HepG2 (cell line): ENCODE data around the gene DDOST. TPM values are rescaled to one million over a fixed set of nuclear protein-coding genes. Genes with fewer than 3 reads are reported as not detected.

ENCODE experiments used
- ATAC-seq: fragments of 200-7000 bp; cut with Tn5 transposase; 3 replicates; pipeline ENCODE4 v1.9.1; 2020; ENCODE audit warnings: mild to moderate bottlenecking, moderate library complexity
- BruUV-seq: library from RNA; stranded (reverse); fragments of 400-500 nt; replicated peaks from 2 replicates; lab custom pipeline; 2021; lab: Mats Ljungman, UMichigan
- CTCF ChIA-PET: fragments of 300-600 bp; formaldehyde crosslinking; extraction: SDS; loops from one replicate; lab custom pipeline; 2021; ENCODE audit warnings: low total read pairs, inconsistent platforms, low intra/inter-chr PET ratio; lab: Yijun Ruan, JAX
- POLR2A ChIA-PET: fragments of 350-600 bp; sonication (Branson Sonifier 250); formaldehyde crosslinking; loops from one replicate; lab custom pipeline; 2020; ENCODE audit warnings: antibody characterized with exemption, inconsistent platforms; lab: Yijun Ruan, JAX
- DNase-seq: peaks from one replicate; pipeline ENCODE4 v3.0.0-alpha.2; 2015; ENCODE audit warnings: low spot score
- FAIRE-seq: peaks from 3 replicates; lab custom pipeline; 2011; peaks lifted over from hg19 to GRCh38; lab: Jason Lieb, UNC
- H2AFZ ChIP-seq: one replicate; pipeline ENCODE4 v1.6.1; 2011; ENCODE audit warnings: low read length, inconsistent platforms
- H3K27ac ChIP-seq: fragments of 300-600 bp; 3 replicates; pipeline ENCODE4 v1.8.0; 2011; ENCODE audit warnings: mixed run types, mild to moderate bottlenecking, mixed read lengths, low read length, inconsistent platforms; ENCODE audit not compliant: insufficient read depth; ENCODE audit errors: extremely low read length
- H3K27me3 ChIP-seq, 2 experiments: fragments of 200-600 bp in 1 of 2; 2 replicates in 1 of 2; 3 replicates in 1 of 2; pipeline versions ENCODE4 v1.6.0 to v1.8.0; 2011; ENCODE audit warnings: low read length in 2 of 2, mild to moderate bottlenecking in 2 of 2, moderate library complexity in 2 of 2, inconsistent platforms in 1 of 2; ENCODE audit not compliant: insufficient read depth in 2 of 2, control insufficient read depth in 1 of 2
- H3K36me3 ChIP-seq, 2 experiments: fragments of 200-600 bp in 1 of 2; replicated peaks in 1 of 2; 2 replicates in 1 of 2; 3 replicates in 1 of 2; pipeline versions ENCODE4 v1.5.1 to v1.8.0; 2011; ENCODE audit warnings: low read length in 2 of 2, inconsistent platforms in 1 of 2; ENCODE audit not compliant: insufficient read depth in 2 of 2, control insufficient read depth in 1 of 2
- H3K4me1 ChIP-seq: 2 replicates; pipeline ENCODE4 v1.5.1; 2012; ENCODE audit warnings: low read length, inconsistent platforms; ENCODE audit not compliant: insufficient read depth
- H3K4me2 ChIP-seq: 2 replicates; pipeline ENCODE4 v1.6.0; 2011; ENCODE audit warnings: low read depth, low read length, inconsistent platforms
- H3K4me3 ChIP-seq, 3 experiments: fragments of 200-600 bp in 1 of 3; sonication (generic), shearing (Covaris generic) in 1 of 3; replicated peaks in 1 of 3; 2 replicates each; pipeline ENCODE4 v1.5.1; 2011 to 2016; ENCODE audit warnings: low read length in 3 of 3, inconsistent platforms in 2 of 3, low read depth in 2 of 3, mild to moderate bottlenecking in 2 of 3, control low read depth in 1 of 3, mixed read lengths in 1 of 3; ENCODE audit not compliant: insufficient read depth in 1 of 3
- H3K79me2 ChIP-seq: one replicate; pipeline ENCODE4 v1.6.1; 2011; ENCODE audit warnings: low read length, inconsistent platforms; ENCODE audit not compliant: insufficient read depth
- H3K9ac ChIP-seq: 2 replicates; pipeline ENCODE4 v1.6.0; 2011; ENCODE audit warnings: mild to moderate bottlenecking, low read depth, low read length, inconsistent platforms; ENCODE audit not compliant: insufficient read depth
- H3K9me3 ChIP-seq: 2 replicates; pipeline ENCODE4 v1.5.1; 2012; ENCODE audit warnings: mild to moderate bottlenecking, low read length
- H4K20me1 ChIP-seq: 2 replicates; pipeline ENCODE4 v1.6.0; 2011; ENCODE audit warnings: inconsistent platforms, mild to moderate bottlenecking, low read length, moderate library complexity; ENCODE audit not compliant: insufficient read depth
- HIC2 ChIP-seq: sonication (generic); formaldehyde crosslinking; IDR thresholded peaks from 2 replicates; pipeline ENCODE4 v1.9.0; 2022; ENCODE audit warnings: low read depth, missing genetic modification reagents
- NCOR1 ChIP-seq: fragments of 200-600 bp; sonication (generic); IDR thresholded peaks from 2 replicates; pipeline ENCODE4 v1.7.0; 2017; ENCODE audit warnings: antibody characterized with exemption, low read length, borderline replicate concordance
- NFIC ChIP-seq: IDR thresholded peaks from 2 replicates; pipeline ENCODE4 v1.6.1; 2012; ENCODE audit warnings: mild to moderate bottlenecking, low read length, inconsistent platforms
- RAD51 ChIP-seq: fragments of 450-650 bp; IDR thresholded peaks from 2 replicates; pipeline ENCODE4 v1.6.1; 2016; ENCODE audit warnings: borderline replicate concordance
- RARA ChIP-seq: IDR thresholded peaks from 2 replicates; pipeline ENCODE4 v1.6.1; 2016; ENCODE audit warnings: missing genetic modification reagents, missing compliant biosample characterization
- SP1 ChIP-seq, 2 experiments: fragments of 450-650 bp in 1 of 2; sonication (generic) in 1 of 2; formaldehyde crosslinking in 1 of 2; IDR thresholded peaks; 2 replicates each; pipeline versions ENCODE4 v1.4.0 to v1.6.1; 2016 to 2020; ENCODE audit warnings: missing genetic modification reagents in 1 of 2
- TGIF2 ChIP-seq: IDR thresholded peaks from 2 replicates; pipeline ENCODE4 v1.6.1; 2016; ENCODE audit warnings: control low read depth, missing compliant biosample characterization
- ZNF547 ChIP-seq: sonication (generic); formaldehyde crosslinking; IDR thresholded peaks from 2 replicates; pipeline ENCODE4 v1.5.1; 2020; ENCODE audit warnings: mild to moderate bottlenecking, missing genetic modification reagents
- ZNF609 ChIP-seq: sonication (generic); formaldehyde crosslinking; IDR thresholded peaks from 2 replicates; pipeline ENCODE4 v1.4.0; 2020; ENCODE audit warnings: mild to moderate bottlenecking, missing genetic modification reagents, borderline replicate concordance
- ZNF652 ChIP-seq: IDR thresholded peaks from 2 replicates; pipeline ENCODE4 v1.6.1; 2016; ENCODE audit warnings: low read depth, borderline replicate concordance
- ZXDC ChIP-seq: sonication (generic); formaldehyde crosslinking; IDR thresholded peaks from 2 replicates; pipeline ENCODE4 v1.5.0; 2020; ENCODE audit warnings: mild to moderate bottlenecking, missing genetic modification reagents
- WGBS: methylation state at CpG from one replicate; pipeline ENCODE4 v1.1.6; 2017; ENCODE audit warnings: low lambda C conversion rate; 5-methylcytosine and 5-hydroxymethylcytosine counted together
- in situ Hi-C: cut with HindIII; loops from 2 replicates; pipeline ENCODE4 v1.10.0; 2017; ENCODE audit warnings: low pct_unique_long_range_greater_than_20kb; ENCODE audit not compliant: extremely low pct_ligation_motif_present
- intact Hi-C: fragments of 100-400 bp; cut with micrococcal nuclease; formaldehyde crosslinking; loops from one replicate; pipeline ENCODE4 v1.10.0; 2022; ENCODE audit not compliant: unreplicated experiment
- polyA plus RNA-seq, 8 experiments: library from polyadenylated mRNA; depleted of rRNA in 3 of 8; stranded (reverse) in 7 of 8; unstranded in 1 of 8; fragments of >200 nt; fragmentation: Illumina TruSeq in 4 of 8; extraction: Trizol in 4 of 8; gene quantifications; 2 replicates each; pipeline versions ENCODE4 v1.2.1 to v1.2.3, GENCODE V29; 2011 to 2016; ENCODE audit warnings: low read depth in 4 of 8, missing spikeins in 1 of 8, mixed read lengths in 1 of 8; ENCODE audit not compliant: insufficient read depth in 1 of 8
- total RNA-seq, 5 experiments: library from RNA; depleted of rRNA; stranded (reverse); fragments of >200 nt; fragmentation: Illumina TruSeq; extraction: Trizol; gene quantifications; 2 replicates each; pipeline ENCODE4 v1.2.3, GENCODE V29; 2016; ENCODE audit warnings: low read depth in 1 of 5

The DDOST gene
- total and polyA plus RNA-seq, 2 of the 13 experiments (the other 11 are each of a cell fraction or from before 2014, with no cell fraction given) = 335 to 494 TPM

GRCh38 chr1:20698195-20698910 lies 37.2 kb upstream of the DDOST start (continued):
- TF ChIP-seq NFIC = no peak
- TF ChIP-seq, all 625 proteins: peak for 3

GRCh38 chr1:20697563-20697962 lies 36.4 kb upstream of the DDOST start:
- no TSS peak for BruUV-seq
- intact Hi-C loops (loop anchor here (2.0 kb wide), 1 partner anchor 497 kb away; no protein-coding TSS in a partner anchor), in situ Hi-C loops (no loop called here)
- no peaks in the 10 kb centered on the region for H3K36me3 ChIP-seq
- no peaks in the 10 kb centered on the region for H4K20me1 ChIP-seq
- no peak overlapping the region for H3K9ac ChIP-seq
- FAIRE-seq = no peak
- TF ChIP-seq ZNF652 (CRISPR knock-in tag) = no peak
- TF ChIP-seq TGIF2 = no peak
- no peak for TF ChIP-seq RAD51
- no peak for TF ChIP-seq ZNF547 (CRISPR knock-in tag)
- no peak for TF ChIP-seq NCOR1
- no peak for TF ChIP-seq HIC2
- TF ChIP-seq RARA (CRISPR knock-in tag) = no peak
- TF ChIP-seq SP1 (IDR thresholded peaks at IDR 0.05) = no peak
- TF ChIP-seq SP1 (CRISPR knock-in tag; IDR thresholded peaks at IDR 0.05) = no peak
- no peak for TF ChIP-seq ZXDC
- no peak for TF ChIP-seq ZNF609 (CRISPR knock-in tag)
- H3K9me3 ChIP-seq = no peaks in the 10 kb centered on the region
- POLR2A ChIA-PET = interaction anchor here (1.0 to 2.0 kb wide), 6 partner anchors 9 to 498 kb away, joined by 3 to 13 read pairs (median 7); partner anchors contain the start of genes DDOST, HP1BP3 and SH2D5
- peaks cover 6 to 31% of the 10 kb centered on the region in 2 experiments; a peak in 4 of 5 replicates for H3K27me3 ChIP-seq
- H3K4me2 ChIP-seq = peak overlapping the region; percentile 81
- H3K4me3 ChIP-seq = peak overlapping the region in 1 of 3 experiments; percentile 76; a peak in 1 of 6 replicates
- CTCF ChIA-PET = interaction anchor here (1.6 to 1.8 kb wide), 2 partner anchors 36 to 497 kb away, joined by 4 to 27 read pairs; no protein-coding TSS in a partner anchor
- ATAC-seq = no peak
- no peaks in the 10 kb centered on the region for H3K79me2 ChIP-seq
- peaks cover 43% of the 10 kb centered on the region for H3K4me1 ChIP-seq
- H2AFZ ChIP-seq = no peak overlapping the region
- H3K27ac ChIP-seq = no peak overlapping the region
- DNase-seq = no peak
- 30% methylated on average over 9 of the region's 12 CpGs for WGBS
